Measurements from ENCODE around the gene TSTD1. TPM values are rescaled to one million over a fixed set of nuclear protein-coding genes. Genes with fewer than 3 reads are reported as not detected.
A peak's percentile ranks its signal among the peaks of the same experiment; 100 is the strongest.
"Not testable (repeated sequence)": the region's sequence is repeated elsewhere in the genome, so short reads cannot be mapped to it uniquely, and the experiment has no call there.

Gene TSTD1
- total RNA-seq, 1 experiment from 2014 or later: not detected

GRCh38 chr1:161070761-161071160, 32.0 kb upstream of the TSTD1 start:
- no peak for DNase-seq (ENCODE audit: low spot score)
- in situ Hi-C loops (cut with HindIII; ENCODE audit: low sequenced_read_pairs): no loop called here

- no peak for DNase-seq (ENCODE audit: low spot score)
- in situ Hi-C loops (cut with HindIII; ENCODE audit: low sequenced_read_pairs): no loop called here
Measured at GRCh38 chr1:161069731-161070270, 31.0 kb upstream of the TSTD1 start, which contains the start of gene ARHGAP30. TSS of gene ARHGAP30 (minus strand) at chr1:161069891. CDS start at chr1:161069624, 267 bp downstream.

- DNase-seq (ENCODE audit: low spot score): no peak
- in situ Hi-C loops (cut with HindIII; ENCODE audit: low sequenced_read_pairs): no loop called here
Measured at GRCh38 chr1:161069241-161069640, 30.5 kb upstream of the TSTD1 start.

- in situ Hi-C loops (cut with HindIII; ENCODE audit: low sequenced_read_pairs): no loop called here
- DNase-seq (ENCODE audit: low spot score): no peak
Measured at GRCh38 chr1:161068306-161069234, 29.8 kb upstream of the TSTD1 start.

- DNase-seq (ENCODE audit: low spot score): no peak
- in situ Hi-C loops (cut with HindIII; ENCODE audit: low sequenced_read_pairs): no loop called here
Measured at GRCh38 chr1:161066694-161067093, 27.9 kb upstream of the TSTD1 start.

GRCh38 chr1:161065681-161066080, 26.9 kb upstream of the TSTD1 start:
- in situ Hi-C loops (cut with HindIII; ENCODE audit: low sequenced_read_pairs); DNase-seq (ENCODE audit: low spot score): not testable (repeated sequence)

GRCh38 chr1:161063936-161064335, 25.2 kb upstream of the TSTD1 start:
- DNase-seq (ENCODE audit: low spot score); in situ Hi-C loops (cut with HindIII; ENCODE audit: low sequenced_read_pairs): not testable (repeated sequence)

- DNase-seq (ENCODE audit: low spot score): no peak
- in situ Hi-C loops (cut with HindIII; ENCODE audit: low sequenced_read_pairs): no loop called here
Measured at GRCh38 chr1:161061419-161061818, 22.7 kb upstream of the TSTD1 start.

- no peak for DNase-seq (ENCODE audit: low spot score)
- in situ Hi-C loops (cut with HindIII; ENCODE audit: low sequenced_read_pairs): no loop called here
Measured at GRCh38 chr1:161059293-161059692, 20.5 kb upstream of the TSTD1 start.

- no peak for DNase-seq (ENCODE audit: low spot score)
- in situ Hi-C loops (cut with HindIII; ENCODE audit: low sequenced_read_pairs): no loop called here
Measured at GRCh38 chr1:161054805-161055204, 16.0 kb upstream of the TSTD1 start.

- in situ Hi-C loops (cut with HindIII; ENCODE audit: low sequenced_read_pairs): no loop called here
- DNase-seq (ENCODE audit: low spot score): no peak
Measured at GRCh38 chr1:161054232-161054631, 15.5 kb upstream of the TSTD1 start.

GRCh38 chr1:161052899-161053298, 14.1 kb upstream of the TSTD1 start:
- in situ Hi-C loops (cut with HindIII; ENCODE audit: low sequenced_read_pairs): no loop called here

GRCh38 chr1:161051219-161051618, 12.5 kb upstream of the TSTD1 start:
- no peak for DNase-seq (ENCODE audit: low spot score)
- in situ Hi-C loops (cut with HindIII; ENCODE audit: low sequenced_read_pairs): no loop called here

More at GRCh38 chr1:161052899-161053298, 14.1 kb upstream of the TSTD1 start:
- DNase-seq (ENCODE audit: low spot score): no peak

GRCh38 chr1:161048949-161049722, 10.4 kb upstream of the TSTD1 start:
- in situ Hi-C loops (cut with HindIII; ENCODE audit: low sequenced_read_pairs): loop anchor here (10.0 kb wide), 1 partner anchor 96 kb away; no protein-coding TSS in a partner anchor
- DNase-seq (ENCODE audit: low spot score): no peak

- in situ Hi-C loops (cut with HindIII; ENCODE audit: low sequenced_read_pairs): loop anchor here (10.0 kb wide), 1 partner anchor 97 kb away; no protein-coding TSS in a partner anchor
- no peak for DNase-seq (ENCODE audit: low spot score)
Measured at GRCh38 chr1:161047436-161048420, 9.0 kb upstream of the TSTD1 start.

GRCh38 chr1:161046605-161047228, 8.0 kb upstream of the TSTD1 start:
- DNase-seq (ENCODE audit: low spot score): no peak
- in situ Hi-C loops (cut with HindIII; ENCODE audit: low sequenced_read_pairs): loop anchor here (10.0 kb wide), 1 partner anchor 98 kb away; no protein-coding TSS in a partner anchor

GRCh38 chr1:161045736-161046604, 7.2 kb upstream of the TSTD1 start, which contains the start of gene USF1:
TSS of gene USF1 (minus strand) at chr1:161045977. CDS start at chr1:161043275, 2,702 bp downstream.
- in situ Hi-C loops (cut with HindIII; ENCODE audit: low sequenced_read_pairs): loop anchor here (10.0 kb wide), 1 partner anchor 99 kb away; no protein-coding TSS in a partner anchor
- peak; percentile 96 for DNase-seq (ENCODE audit: low spot score)

Measured in G401 (cell line).